CD14-positive monocyte (primary cell): ENCODE data around the gene HOXA7. TPM values are rescaled to one million over a fixed set of nuclear protein-coding genes. Genes with fewer than 3 reads are reported as not detected.
A peak's percentile ranks its signal among the peaks of the same experiment; 100 is the strongest.

ENCODE experiments used
- DNase-seq, 3 donors: peaks; one replicate each; pipeline ENCODE4 v3.0.0-alpha.2; 2011 to 2022
- H2AFZ ChIP-seq: 2 replicates; pipeline ENCODE4 v1.6.0; 2012; ENCODE audit warnings: mild to moderate bottlenecking, low read depth, low read length, inconsistent platforms; ENCODE audit not compliant: insufficient read depth, poor library complexity, severe bottlenecking
- H3K27ac ChIP-seq, 2 donors: 1 replicate in 1 of 2; 2 replicates in 1 of 2; pipeline ENCODE4 v1.5.1; 2012 to 2013; ENCODE audit warnings: low read length in 2 of 2, control low read depth in 1 of 2, inconsistent platforms in 1 of 2, low read depth in 1 of 2, mild to moderate bottlenecking in 1 of 2
- H3K27me3 ChIP-seq, 2 donors: one replicate each; pipeline versions ENCODE4 v1.6.0 to v1.6.1; 2011 to 2013; ENCODE audit warnings: low read length in 2 of 2; ENCODE audit not compliant: control insufficient read depth in 2 of 2, insufficient read depth in 2 of 2
- H3K36me3 ChIP-seq, 2 donors: replicated peaks in 1 of 2; 1 replicate in 1 of 2; 2 replicates in 1 of 2; pipeline versions ENCODE4 v1.5.1 to v1.6.1; 2012 to 2013; ENCODE audit warnings: low read length in 2 of 2, control low read depth in 1 of 2, inconsistent platforms in 1 of 2, mild to moderate bottlenecking in 1 of 2; ENCODE audit not compliant: insufficient read depth in 2 of 2, control insufficient read depth in 1 of 2
- H3K4me1 ChIP-seq, 2 donors: 1 replicate in 1 of 2; 2 replicates in 1 of 2; pipeline versions ENCODE4 v1.5.1 to v1.6.1; 2012 to 2013; ENCODE audit warnings: low read length in 2 of 2, control low read depth in 1 of 2, inconsistent platforms in 1 of 2, mild to moderate bottlenecking in 1 of 2, moderate library complexity in 1 of 2; ENCODE audit not compliant: insufficient read depth in 2 of 2, control insufficient read depth in 1 of 2
- H3K4me2 ChIP-seq: replicated peaks from 2 replicates; pipeline ENCODE3; 2012; ENCODE audit warnings: low read length, moderate library complexity, mild to moderate bottlenecking; ENCODE audit not compliant: poor library complexity, severe bottlenecking; ENCODE audit errors: extremely low read depth
- H3K4me3 ChIP-seq, 3 experiments: fragments of 200-600 bp in 1 of 3; sonication (generic) in 1 of 3; replicated peaks in 1 of 3; 1 replicate in 2 of 3; 2 replicates in 1 of 3; pipeline ENCODE4 v1.5.1; 2011 to 2013; ENCODE audit warnings: low read length in 3 of 3, mild to moderate bottlenecking in 3 of 3, control low read depth in 2 of 3, low read depth in 2 of 3, inconsistent platforms in 1 of 3, moderate library complexity in 1 of 3
- H3K79me2 ChIP-seq: 2 replicates; pipeline ENCODE4 v1.6.0; 2012; ENCODE audit warnings: mild to moderate bottlenecking, control low read depth, inconsistent platforms, low read length, moderate library complexity; ENCODE audit not compliant: insufficient read depth
- H3K9ac ChIP-seq: 2 replicates; pipeline ENCODE4 v1.6.0; 2017; ENCODE audit warnings: low read length, mild to moderate bottlenecking; ENCODE audit not compliant: insufficient read depth, poor library complexity, severe bottlenecking
- H3K9me3 ChIP-seq, 2 donors: replicated peaks in 1 of 2; 1 replicate in 1 of 2; 2 replicates in 1 of 2; pipeline versions ENCODE4 v1.5.1 to v1.6.1; 2012 to 2013; ENCODE audit warnings: low read length in 2 of 2, control low read depth in 1 of 2; ENCODE audit not compliant: control insufficient read depth in 1 of 2, insufficient read depth in 1 of 2
- H4K20me1 ChIP-seq: 2 replicates; pipeline ENCODE4 v1.6.0; 2012; ENCODE audit warnings: mild to moderate bottlenecking, low read length, control low read depth, moderate library complexity; ENCODE audit not compliant: insufficient read depth
- H3K27ac Mint-ChIP-seq, 7 donors: one replicate each; pipeline ENCODE4 v1.8.0; 2020; ENCODE audit warnings: mild to moderate bottlenecking in 7 of 7, mixed read lengths in 7 of 7, moderate library complexity in 6 of 7, inconsistent platforms in 2 of 7
- H3K27me3 Mint-ChIP-seq, 3 donors: one replicate each; pipeline ENCODE4 v1.8.0; 2021 to 2022; ENCODE audit warnings: low read depth in 3 of 3, mild to moderate bottlenecking in 3 of 3, mixed read lengths in 3 of 3, moderate library complexity in 3 of 3, inconsistent platforms in 1 of 3
- H3K36me3 Mint-ChIP-seq, 2 donors: one replicate each; pipeline ENCODE4 v1.8.0; 2020; ENCODE audit warnings: mixed read lengths in 2 of 2, inconsistent platforms in 1 of 2, mild to moderate bottlenecking in 1 of 2
- H3K4me1 Mint-ChIP-seq: one replicate; pipeline ENCODE4 v1.8.0; 2020; ENCODE audit warnings: mild to moderate bottlenecking, mixed read lengths
- H3K4me3 Mint-ChIP-seq, 2 donors: one replicate each; pipeline ENCODE4 v1.8.0; 2020; ENCODE audit warnings: mild to moderate bottlenecking in 2 of 2, mixed read lengths in 2 of 2, moderate library complexity in 1 of 2
- H3K9me3 Mint-ChIP-seq, 7 donors: one replicate each; pipeline ENCODE4 v1.8.0; 2020 to 2022; ENCODE audit warnings: mixed read lengths in 7 of 7, mild to moderate bottlenecking in 6 of 7, moderate library complexity in 6 of 7, inconsistent platforms in 2 of 7
- WGBS: methylation state at CpG from one replicate; pipeline ENCODE4 v1.1.5; 2013; ENCODE audit warnings: missing lambda C conversion rate; ENCODE audit not compliant: insufficient coverage; 5-methylcytosine and 5-hydroxymethylcytosine counted together
- intact Hi-C, 2 donors: fragments of 100-400 bp; cut with micrococcal nuclease; formaldehyde crosslinking; loops; one replicate each; pipeline versions ENCODE4 v1.15.0 to v1.15.1; 2023
- polyA plus RNA-seq, 3 donors: library from polyadenylated mRNA; depleted of rRNA in 1 of 3; unstranded in 2 of 3; stranded (reverse) in 1 of 3; fragments of 300-500 nt in 2 of 3; fragments of >200 nt in 1 of 3; fragmentation: Illumina TruSeq in 2 of 3; gene quantifications; 1 replicate in 2 of 3; 2 replicates in 1 of 3; pipeline ENCODE4 v1.2.3, GENCODE V29; 2012 to 2021
- TF ChIP-seq, protein P1 (sequence below): fragments of 200-600 bp; IDR thresholded peaks from one replicate; pipeline ENCODE4 v1.8.0; 2022; ENCODE audit warnings: antibody characterized with exemption, mild to moderate bottlenecking

Gene HOXA7
- polyA plus RNA-seq, 3 donors, result not detected

DNA sequence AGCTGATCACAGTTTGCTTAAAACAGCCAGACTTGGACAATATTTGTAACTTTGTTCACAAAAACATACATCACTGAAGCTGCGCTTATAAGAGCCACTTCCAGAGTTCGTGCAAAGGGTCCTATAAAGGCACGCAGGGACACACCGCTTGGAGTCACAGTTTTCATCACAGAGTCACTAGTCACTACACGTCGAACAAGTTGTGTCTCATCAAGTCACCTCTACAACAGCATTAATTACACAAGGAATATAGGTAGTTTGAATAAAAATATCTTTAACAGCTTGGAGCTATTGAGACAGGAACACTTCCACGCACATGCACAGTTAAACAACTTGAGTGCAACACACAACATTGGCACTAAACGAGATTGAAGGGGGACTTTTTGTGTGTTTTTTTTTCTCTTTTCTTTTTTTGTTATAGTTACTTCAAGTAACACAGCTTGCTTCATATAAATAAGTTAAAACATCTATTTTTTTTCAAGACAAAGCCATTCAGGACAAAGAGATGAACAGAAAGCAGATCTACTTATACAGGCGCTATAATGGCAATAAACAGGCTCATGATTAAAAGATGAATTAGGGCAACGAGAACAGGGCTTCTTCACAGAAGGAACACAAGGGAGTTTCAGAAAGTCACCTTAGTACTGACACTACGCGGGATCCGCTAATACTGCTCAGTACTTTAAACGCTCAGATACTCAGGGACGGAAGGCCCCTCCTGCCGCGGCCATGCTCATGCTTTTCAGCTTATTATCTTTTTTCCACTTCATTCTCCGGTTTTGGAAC is 15.1 kb downstream of the HOXA7 start:
- no peak overlapping the region for H3K9ac ChIP-seq
- no peak for DNase-seq
- H3K79me2 ChIP-seq, result no peaks in the 10 kb centered on the region
- H3K27me3 ChIP-seq, result peaks cover 14 to 51% of the 10 kb centered on the region in 2 donors
- no peaks in the 10 kb centered on the region for H3K36me3 Mint-ChIP-seq
- peaks cover 6 to 22% of the 10 kb centered on the region in 2 donors for H3K9me3 ChIP-seq
- peak overlapping the region in 1 of 3 experiments; percentile 70 for H3K4me3 ChIP-seq
- peaks cover 31 to 57% (median 41%) of the 10 kb centered on the region in 3 donors for H3K27me3 Mint-ChIP-seq
- peaks cover 13 to 39% (median 26%) of the 10 kb centered on the region in 7 donors for H3K9me3 Mint-ChIP-seq
- H3K4me1 ChIP-seq, result peaks cover 6 to 8% of the 10 kb centered on the region in 2 donors
- no peak overlapping the region for H2AFZ ChIP-seq
- no peaks in the 10 kb centered on the region for H4K20me1 ChIP-seq
- TF ChIP-seq, protein P1, sequence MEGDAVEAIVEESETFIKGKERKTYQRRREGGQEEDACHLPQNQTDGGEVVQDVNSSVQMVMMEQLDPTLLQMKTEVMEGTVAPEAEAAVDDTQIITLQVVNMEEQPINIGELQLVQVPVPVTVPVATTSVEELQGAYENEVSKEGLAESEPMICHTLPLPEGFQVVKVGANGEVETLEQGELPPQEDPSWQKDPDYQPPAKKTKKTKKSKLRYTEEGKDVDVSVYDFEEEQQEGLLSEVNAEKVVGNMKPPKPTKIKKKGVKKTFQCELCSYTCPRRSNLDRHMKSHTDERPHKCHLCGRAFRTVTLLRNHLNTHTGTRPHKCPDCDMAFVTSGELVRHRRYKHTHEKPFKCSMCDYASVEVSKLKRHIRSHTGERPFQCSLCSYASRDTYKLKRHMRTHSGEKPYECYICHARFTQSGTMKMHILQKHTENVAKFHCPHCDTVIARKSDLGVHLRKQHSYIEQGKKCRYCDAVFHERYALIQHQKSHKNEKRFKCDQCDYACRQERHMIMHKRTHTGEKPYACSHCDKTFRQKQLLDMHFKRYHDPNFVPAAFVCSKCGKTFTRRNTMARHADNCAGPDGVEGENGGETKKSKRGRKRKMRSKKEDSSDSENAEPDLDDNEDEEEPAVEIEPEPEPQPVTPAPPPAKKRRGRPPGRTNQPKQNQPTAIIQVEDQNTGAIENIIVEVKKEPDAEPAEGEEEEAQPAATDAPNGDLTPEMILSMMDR, result no peak
- peaks cover 13% of the 10 kb centered on the region for H3K4me1 Mint-ChIP-seq
- intact Hi-C loops, result loop anchor here in 1 of 2 donors (5.0 kb wide), 1 partner anchor 279 kb away; the partner anchor contains the start of gene SKAP2
- no peak overlapping the region for H3K27ac ChIP-seq
- peak overlapping the region; percentile 81 to 88 for H3K4me3 Mint-ChIP-seq
- no peak overlapping the region for H3K4me2 ChIP-seq
- WGBS, result 96% methylated on average over 13 of the region's 18 CpGs
- no peaks in the 10 kb centered on the region for H3K36me3 ChIP-seq
- H3K27ac Mint-ChIP-seq, result no peak overlapping the region

DNA sequence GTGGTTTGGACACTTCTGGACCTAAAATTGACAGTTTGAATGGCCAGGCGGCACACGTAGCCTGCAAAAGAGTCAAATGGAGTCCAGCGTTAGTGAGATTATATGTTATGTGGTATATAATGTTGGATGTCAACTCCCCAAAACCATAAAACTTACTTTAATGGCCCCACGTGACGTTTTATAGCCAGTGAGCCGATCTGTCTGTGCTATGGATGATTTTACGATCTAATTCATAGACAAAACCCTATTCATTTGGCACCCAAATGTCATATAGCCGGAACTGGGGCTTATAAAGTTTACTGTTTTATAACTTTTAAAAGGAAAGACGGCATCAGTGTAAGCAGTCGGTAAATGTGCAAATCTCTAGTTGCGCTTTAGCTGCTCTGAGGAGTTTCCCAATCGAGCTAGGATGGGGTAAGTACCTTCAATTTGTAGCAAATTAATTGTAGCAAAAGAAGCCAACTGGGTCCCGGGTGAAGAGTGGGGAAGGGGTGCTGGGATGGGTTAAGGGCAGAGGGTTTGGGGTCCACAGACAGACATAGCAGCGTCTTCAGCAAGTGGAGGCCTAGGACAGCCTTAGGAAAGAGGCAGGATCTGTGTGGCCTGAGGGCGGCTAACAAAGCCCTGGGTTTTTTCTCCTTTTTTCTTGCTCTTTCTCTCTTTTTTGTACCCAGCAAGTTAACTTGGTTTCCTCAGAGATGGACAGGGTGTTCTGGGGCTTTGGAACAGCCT is 16.2 kb downstream of the HOXA7 start:
- Histone ChIP-seq H3K27ac (no peak overlapping the region), H2AFZ (no peak overlapping the region), H3K4me3 (no peak overlapping the region), H3K27me3 (peaks cover 12 to 50% of the 10 kb centered on the region in 2 donors), H3K9ac (no peak overlapping the region), H3K79me2 (no peaks in the 10 kb centered on the region), H3K9me3 (peaks cover 4 to 16% of the 10 kb centered on the region in 2 donors), H4K20me1 (no peaks in the 10 kb centered on the region), H3K4me1 (peaks cover 10 to 16% of the 10 kb centered on the region in 2 donors), H3K36me3 (no peaks in the 10 kb centered on the region), H3K4me2 (no peak overlapping the region)
- TF ChIP-seq, protein P1, result no peak
- H3K9me3 Mint-ChIP-seq, result peaks cover 6 to 29% (median 19%) of the 10 kb centered on the region in 7 donors
- intact Hi-C loops, result loop anchor here in 1 of 2 donors (5.0 kb wide), 1 partner anchor 278 kb away; the partner anchor contains the start of gene SKAP2
- H3K27ac Mint-ChIP-seq, result no peak overlapping the region
- WGBS, result 93% methylated on average over 6 of the region's 15 CpGs
- no peak overlapping the region for H3K4me3 Mint-ChIP-seq
- no peak for DNase-seq
- H3K4me1 Mint-ChIP-seq, result peaks cover 24% of the 10 kb centered on the region
- peaks cover 0 to 2% of the 10 kb centered on the region in 2 donors for H3K36me3 Mint-ChIP-seq
- H3K27me3 Mint-ChIP-seq, result peaks cover 26 to 50% (median 33%) of the 10 kb centered on the region in 3 donors
